Neural cell (in vitro differentiated cells): Measurements from ENCODE around the gene CASP2. TPM values are rescaled to one million over a fixed set of nuclear protein-coding genes. Genes with fewer than 3 reads are reported as not detected.

Experiments
- H2AFZ ChIP-seq: fragments of 200-600, 300-800 bp; sonication (generic), shearing (Covaris generic); 2 replicates; pipeline ENCODE4 v1.6.0; 2014; ENCODE audit warnings: low read depth, mild to moderate bottlenecking, antibody characterized with exemption, low read length, moderate library complexity
- H3F3A ChIP-seq: fragments of 200-600 bp; shearing (Covaris generic); 2 replicates; pipeline ENCODE4 v1.6.1; 2016; ENCODE audit warnings: mild to moderate bottlenecking, moderate library complexity, mixed read lengths, antibody characterized with exemption, low read length; ENCODE audit not compliant: insufficient read depth, poor library complexity, severe bottlenecking
- H3K27ac ChIP-seq: fragments of 200-600, 300-800 bp; sonication (generic), shearing (Covaris generic); 2 replicates; pipeline ENCODE4 v1.5.1; 2014; ENCODE audit warnings: mild to moderate bottlenecking, low read length, moderate library complexity
- H3K27me3 ChIP-seq: fragments of 300-800, 200-600 bp; sonication (generic), shearing (Covaris generic); 2 replicates; pipeline ENCODE4 v1.6.0; 2014; ENCODE audit warnings: mild to moderate bottlenecking, low read depth, low read length, moderate library complexity; ENCODE audit not compliant: insufficient read depth
- H3K36me3 ChIP-seq: fragments of 300-800, 200-600 bp; sonication (generic), shearing (Covaris generic); 2 replicates; pipeline ENCODE4 v1.5.1; 2014; ENCODE audit warnings: mild to moderate bottlenecking, antibody characterized with exemption, low read length, moderate library complexity; ENCODE audit not compliant: insufficient read depth
- H3K4me2 ChIP-seq: fragments of 300-800, 200-600 bp; sonication (generic), shearing (Covaris generic); 2 replicates; pipeline ENCODE4 v1.6.0; 2014; ENCODE audit warnings: mild to moderate bottlenecking, low read length
- H3K4me3 ChIP-seq: fragments of 300-800, 200-600 bp; sonication (generic), shearing (Covaris generic); 2 replicates; pipeline ENCODE4 v1.5.1; 2014; ENCODE audit warnings: mild to moderate bottlenecking, low read length, moderate library complexity
- H3K79me2 ChIP-seq: fragments of 200-600 bp; shearing (Covaris generic); replicated peaks from 2 replicates; pipeline ENCODE4 v1.6.0; 2014; ENCODE audit warnings: mild to moderate bottlenecking, low read length, moderate library complexity; ENCODE audit not compliant: insufficient read depth
- H3K9ac ChIP-seq: fragments of 300-800, 200-600 bp; sonication (generic), shearing (Covaris generic); 2 replicates; pipeline ENCODE4 v1.6.1; 2016; ENCODE audit warnings: mild to moderate bottlenecking, low read length, mixed read lengths
- H3K9me2 ChIP-seq: fragments of 200-600 bp; shearing (Covaris generic); 2 replicates; pipeline ENCODE4 v1.6.1; 2016; ENCODE audit warnings: mild to moderate bottlenecking, low read length, mixed read lengths; ENCODE audit not compliant: insufficient read depth
- H3K9me3 ChIP-seq: fragments of 200-600, 300-800 bp; sonication (generic), shearing (Covaris generic); 2 replicates; pipeline ENCODE4 v1.6.1; 2016; ENCODE audit warnings: mild to moderate bottlenecking, mixed run types, low read length, moderate library complexity, mixed read lengths
- H4K20me1 ChIP-seq: fragments of 200-600 bp; shearing (Covaris generic); 2 replicates; pipeline ENCODE4 v1.6.1; 2016; ENCODE audit warnings: mild to moderate bottlenecking, mixed run types; ENCODE audit not compliant: insufficient read depth
- CTCF ChIP-seq: fragments of 450-650 bp; IDR thresholded peaks from 2 replicates; pipeline ENCODE4 v1.5.1; 2014; ENCODE audit warnings: antibody characterized with exemption, mild to moderate bottlenecking, moderate library complexity; ENCODE audit not compliant: poor library complexity, severe bottlenecking
- EP300 ChIP-seq: fragments of 450-650 bp; conservative IDR thresholded peaks from 2 replicates; pipeline ENCODE4 v1.6.1; 2014; ENCODE audit warnings: antibody characterized with exemption, mild to moderate bottlenecking, moderate library complexity; ENCODE audit not compliant: poor library complexity, severe bottlenecking
- EZH2 ChIP-seq: fragments of 200-600, 300-800 bp; shearing (Covaris generic), sonication (generic); IDR thresholded peaks from 2 replicates; pipeline ENCODE4 v1.6.1; 2014; ENCODE audit warnings: antibody characterized with exemption, low read length, borderline replicate concordance, mild to moderate bottlenecking; ENCODE audit not compliant: insufficient read depth, poor library complexity, severe bottlenecking
- MXI1 ChIP-seq: fragments of 450-650 bp; conservative IDR thresholded peaks from 2 replicates; pipeline ENCODE4 v1.6.1; 2014; ENCODE audit warnings: antibody characterized with exemption, mild to moderate bottlenecking; ENCODE audit not compliant: poor library complexity, severe bottlenecking
- POLR2AphosphoS5 ChIP-seq: IDR thresholded peaks from 2 replicates; pipeline ENCODE4 v1.6.1; 2012
- RAD21 ChIP-seq: fragments of 450-650 bp; conservative IDR thresholded peaks from 2 replicates; pipeline ENCODE4 v1.6.1; 2014; ENCODE audit warnings: antibody characterized with exemption, mild to moderate bottlenecking, moderate library complexity
- SMC3 ChIP-seq: fragments of 450-650 bp; conservative IDR thresholded peaks from 2 replicates; pipeline ENCODE4 v1.6.1; 2014; ENCODE audit warnings: antibody characterized with exemption, mild to moderate bottlenecking, moderate library complexity; ENCODE audit not compliant: poor library complexity
- TAF1 ChIP-seq: IDR thresholded peaks from 2 replicates; pipeline ENCODE4 v1.6.1; 2012; ENCODE audit warnings: low read depth
- polyA plus RNA-seq: library from polyadenylated mRNA; depleted of rRNA; stranded (reverse); fragments of >200 nt; gene quantifications from 2 replicates; pipeline ENCODE4 v1.2.3, GENCODE V29; 2014
- TF ChIP-seq, protein P1 (sequence below): IDR thresholded peaks from 2 replicates; pipeline ENCODE4 v1.6.1; 2012; ENCODE audit warnings: borderline replicate concordance

The CASP2 gene
- polyA plus RNA-seq, 1 donor from 2014 or later, result 9.0 TPM

GRCh38 chr7:143282124-143282523 lies 6.0 kb upstream of the CASP2 start:
- Histone ChIP-seq H4K20me1 (no peaks in the 10 kb centered on the region), H3K4me2 (no peak overlapping the region), H3K79me2 (no peaks in the 10 kb centered on the region), H3K27me3 (no peaks in the 10 kb centered on the region), H3K36me3 (no peaks in the 10 kb centered on the region), H3K9ac (no peak overlapping the region), H3K27ac (no peak overlapping the region), H2AFZ (no peak overlapping the region), H3F3A (no peaks in the 10 kb centered on the region), H3K9me2 (no peaks in the 10 kb centered on the region), H3K9me3 (no peaks in the 10 kb centered on the region), H3K4me3 (no peak overlapping the region)
- no peak for TF ChIP-seq TAF1
- no peak for TF ChIP-seq SMC3
- TF ChIP-seq POLR2AphosphoS5, result no peak
- TF ChIP-seq CTCF, result no peak
- TF ChIP-seq EP300, result no peak
- TF ChIP-seq MXI1, result no peak
- TF ChIP-seq EZH2, result no peak
- no peak for TF ChIP-seq RAD21
- TF ChIP-seq, protein P1, sequence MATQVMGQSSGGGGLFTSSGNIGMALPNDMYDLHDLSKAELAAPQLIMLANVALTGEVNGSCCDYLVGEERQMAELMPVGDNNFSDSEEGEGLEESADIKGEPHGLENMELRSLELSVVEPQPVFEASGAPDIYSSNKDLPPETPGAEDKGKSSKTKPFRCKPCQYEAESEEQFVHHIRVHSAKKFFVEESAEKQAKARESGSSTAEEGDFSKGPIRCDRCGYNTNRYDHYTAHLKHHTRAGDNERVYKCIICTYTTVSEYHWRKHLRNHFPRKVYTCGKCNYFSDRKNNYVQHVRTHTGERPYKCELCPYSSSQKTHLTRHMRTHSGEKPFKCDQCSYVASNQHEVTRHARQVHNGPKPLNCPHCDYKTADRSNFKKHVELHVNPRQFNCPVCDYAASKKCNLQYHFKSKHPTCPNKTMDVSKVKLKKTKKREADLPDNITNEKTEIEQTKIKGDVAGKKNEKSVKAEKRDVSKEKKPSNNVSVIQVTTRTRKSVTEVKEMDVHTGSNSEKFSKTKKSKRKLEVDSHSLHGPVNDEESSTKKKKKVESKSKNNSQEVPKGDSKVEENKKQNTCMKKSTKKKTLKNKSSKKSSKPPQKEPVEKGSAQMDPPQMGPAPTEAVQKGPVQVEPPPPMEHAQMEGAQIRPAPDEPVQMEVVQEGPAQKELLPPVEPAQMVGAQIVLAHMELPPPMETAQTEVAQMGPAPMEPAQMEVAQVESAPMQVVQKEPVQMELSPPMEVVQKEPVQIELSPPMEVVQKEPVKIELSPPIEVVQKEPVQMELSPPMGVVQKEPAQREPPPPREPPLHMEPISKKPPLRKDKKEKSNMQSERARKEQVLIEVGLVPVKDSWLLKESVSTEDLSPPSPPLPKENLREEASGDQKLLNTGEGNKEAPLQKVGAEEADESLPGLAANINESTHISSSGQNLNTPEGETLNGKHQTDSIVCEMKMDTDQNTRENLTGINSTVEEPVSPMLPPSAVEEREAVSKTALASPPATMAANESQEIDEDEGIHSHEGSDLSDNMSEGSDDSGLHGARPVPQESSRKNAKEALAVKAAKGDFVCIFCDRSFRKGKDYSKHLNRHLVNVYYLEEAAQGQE, result no peak

DNA sequence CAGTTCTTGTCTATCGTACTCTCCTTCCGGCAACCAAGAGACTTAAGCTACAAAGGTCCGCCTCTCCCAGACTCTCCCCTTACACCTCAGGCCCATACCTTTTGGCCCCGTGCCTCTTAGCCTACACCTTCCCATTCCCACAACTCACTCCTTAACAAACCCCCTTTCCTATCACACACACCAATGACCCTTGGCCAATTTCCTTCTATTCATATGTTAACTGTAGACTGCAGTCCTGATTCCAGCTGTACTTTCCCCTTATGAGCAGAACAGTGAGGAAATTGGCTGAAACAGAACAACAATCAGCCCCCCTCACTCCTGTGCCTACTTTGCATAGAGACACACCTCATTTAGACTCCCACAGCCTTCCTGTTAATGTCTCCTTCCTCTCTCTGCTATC lies 4.8 kb upstream of the CASP2 start:
- H3K9me2 ChIP-seq, result no peaks in the 10 kb centered on the region
- no peak overlapping the region for H3K9ac ChIP-seq
- no peak for TF ChIP-seq MXI1
- TF ChIP-seq RAD21, result no peak
- no peak for TF ChIP-seq EP300
- TF ChIP-seq EZH2, result no peak
- TF ChIP-seq, protein P1, result no peak
- TF ChIP-seq SMC3, result no peak
- TF ChIP-seq CTCF, result no peak
- no peak for TF ChIP-seq POLR2AphosphoS5
- no peak for TF ChIP-seq TAF1
- H3K79me2 ChIP-seq, result peaks cover 1% of the 10 kb centered on the region
- H3K36me3 ChIP-seq, result no peaks in the 10 kb centered on the region
- no peak overlapping the region for H3K27ac ChIP-seq
- no peak overlapping the region for H3K4me2 ChIP-seq
- no peaks in the 10 kb centered on the region for H3K27me3 ChIP-seq
- no peaks in the 10 kb centered on the region for H4K20me1 ChIP-seq
- no peaks in the 10 kb centered on the region for H3K9me3 ChIP-seq
- no peak overlapping the region for H2AFZ ChIP-seq
- no peaks in the 10 kb centered on the region for H3F3A ChIP-seq
- H3K4me3 ChIP-seq, result no peak overlapping the region
